ENCODE data around the gene UBL4A. TPM values are rescaled to one million over a fixed set of nuclear protein-coding genes. Genes with fewer than 3 reads are reported as not detected.

The UBL4A gene
- total and polyA plus RNA-seq, 9 of the 15 experiments (the other 6 are each of a cell fraction or from before 2014, with no cell fraction given), result 15.2 to 140 (median 100) TPM

- Histone ChIP-seq H3K9ac (ENCODE audit: insufficient read depth in 1 of 2, low read depth in 2 of 2, low read length in 2 of 2) (peak overlapping the region; percentile 85 to 96; a peak in 3 of 4 replicates), H3K4me1 (replicated peaks in 1 of 2; ENCODE audit: control insufficient read depth in 2 of 2, insufficient read depth in 2 of 2, low read length in 2 of 2) (peaks cover 35 to 77% of the 10 kb centered on the region in 2 experiments), H3K36me3 (ENCODE audit: control insufficient read depth, insufficient read depth, low read length) (peaks cover 39% of the 10 kb centered on the region), H3K4me3 (peak overlapping the region; percentile 72; the same call in 1 of the 2 replicates), H2AFZ (ENCODE audit: low read depth, low read length) (no peak overlapping the region), H4K20me1 (replicated peaks; ENCODE audit: control insufficient read depth, insufficient read depth, low read length) (peaks cover 7% of the 10 kb centered on the region; the same call in 1 of the 2 replicates), H3K27ac (ENCODE audit: extremely low read depth, low read depth, low read length) (peak overlapping the region; percentile 87), H3K27me3 (ENCODE audit: control insufficient read depth in 2 of 2, insufficient read depth in 2 of 2, low read length in 2 of 2) (no peaks in the 10 kb centered on the region), H3K79me2 (ENCODE audit: control insufficient read depth, insufficient read depth, low read length) (peaks cover 60% of the 10 kb centered on the region), H3K9me1 (ENCODE audit: control insufficient read depth, insufficient read depth, low read length) (no peaks in the 10 kb centered on the region), H3K4me2 (ENCODE audit: insufficient read depth, low read length) (peak overlapping the region; percentile 93), H3K9me3 (replicated peaks; ENCODE audit: control insufficient read depth, insufficient read depth, low read depth, low read length) (no peaks in the 10 kb centered on the region)
- CTCF ChIA-PET (ENCODE audit: low intra/inter-chr PET ratio), result no interaction called here
- no peak for DNase-seq (ENCODE audit: extremely low read depth in 1 of 4, low spot score in 3 of 4)
- in situ Hi-C loops (cut with MboI) (no loop called here), intact Hi-C loops (cut with micrococcal nuclease) (loop anchor here (5.0 kb wide), 1 partner anchor 92 kb away; the partner anchor contains the start of gene RPL10)
- no TSS peak for BruUV-seq (replicated peaks)
- TF ChIP-seq XRCC5 (IDR thresholded peaks at IDR 0.05; ENCODE audit: low read depth, low read length) (no peak), SFPQ (IDR thresholded peaks at IDR 0.05; ENCODE audit: low read depth, low read length) (no peak), FOXM1 (IDR thresholded peaks at IDR 0.05; ENCODE audit: low read depth) (no peak), FOXM1 (CRISPR knock-in tag; IDR thresholded peaks at IDR 0.05; ENCODE audit: low read depth) (no peak), BMI1 (IDR thresholded peaks at IDR 0.05; ENCODE audit: low read length) (no peak), TAF9B (IDR thresholded peaks at IDR 0.05; ENCODE audit: partially characterized antibody) (no peak), RBM39 (optimal IDR thresholded peaks at IDR 0.05; ENCODE audit: low read depth, low read length) (no peak), ZNF589 (CRISPR knock-in tag; IDR thresholded peaks at IDR 0.05; ENCODE audit: low read depth) (no peak), ZNF778 (CRISPR knock-in tag; IDR thresholded peaks at IDR 0.05) (no peak), PCBP2 (IDR thresholded peaks at IDR 0.05; ENCODE audit: low read depth, low read length, poor library complexity, severe bottlenecking) (no peak), KDM2B (CRISPR knock-in tag; IDR thresholded peaks at IDR 0.05) (no peak)
- 62% methylated on average over 4 of the region's 4 CpGs for WGBS (ENCODE audit: insufficient coverage, low coverage, missing lambda C conversion rate)
- FAIRE-seq, result no peak
- ATAC-seq, result no peak
- POLR2A ChIA-PET, result interaction anchor here (0.7 to 1.5 kb wide), 3 partner anchors 8 to 51 kb away, joined by 3 to 5 read pairs (median 4); no protein-coding TSS in a partner anchor
Measured at GRCh38 chrX:154489182-154489581, 2.8 kb upstream of the UBL4A start.
